H9 (cell line): ENCODE data around the gene CCDC86. TPM values are rescaled to one million over a fixed set of nuclear protein-coding genes. Genes with fewer than 3 reads are reported as not detected.
A peak's percentile ranks its signal among the peaks of the same experiment; 100 is the strongest.

Source experiments
- DNase-seq: peaks from one replicate; pipeline ENCODE4 v3.0.0-alpha.2; 2017
- H2AFZ ChIP-seq: one replicate; pipeline ENCODE4 v1.6.1; 2013; ENCODE audit warnings: mild to moderate bottlenecking, low read length, control low read depth, moderate library complexity
- H2AK5ac ChIP-seq: 2 replicates; pipeline ENCODE4 v1.6.1; 2013; ENCODE audit warnings: low read length, control low read depth, mixed read lengths; ENCODE audit not compliant: insufficient read length
- H2BK120ac ChIP-seq: one replicate; pipeline ENCODE4 v1.6.1; 2013; ENCODE audit warnings: low read depth, mild to moderate bottlenecking, low read length, control low read depth, inconsistent platforms; ENCODE audit not compliant: poor library complexity, severe bottlenecking
- H2BK12ac ChIP-seq: 2 replicates; pipeline ENCODE4 v1.6.1; 2013; ENCODE audit warnings: low read length, control low read depth, mixed read lengths, low read depth; ENCODE audit not compliant: insufficient read length
- H2BK15ac ChIP-seq: 2 replicates; pipeline ENCODE4 v1.6.1; 2013; ENCODE audit warnings: low read depth, low read length, control low read depth
- H2BK20ac ChIP-seq: one replicate; pipeline ENCODE4 v1.6.1; 2013; ENCODE audit warnings: low read depth, mild to moderate bottlenecking, low read length, control low read depth, inconsistent platforms; ENCODE audit not compliant: poor library complexity, severe bottlenecking
- H2BK5ac ChIP-seq: 2 replicates; pipeline ENCODE4 v1.6.1; 2013; ENCODE audit warnings: low read length, control low read depth, mixed read lengths; ENCODE audit not compliant: insufficient read length
- H3K14ac ChIP-seq: 2 replicates; pipeline ENCODE4 v1.6.1; 2013; ENCODE audit warnings: low read length, control low read depth; ENCODE audit not compliant: insufficient read depth
- H3K18ac ChIP-seq: 2 replicates; pipeline ENCODE4 v1.6.1; 2013; ENCODE audit warnings: low read depth, mild to moderate bottlenecking, mixed read lengths, low read length, control low read depth; ENCODE audit not compliant: insufficient read length
- H3K23ac ChIP-seq: 2 replicates; pipeline ENCODE4 v1.6.1; 2013; ENCODE audit warnings: low read length, control low read depth, mixed read lengths, low read depth; ENCODE audit not compliant: insufficient read length
- H3K23me2 ChIP-seq: 2 replicates; pipeline ENCODE4 v1.6.1; 2013; ENCODE audit warnings: low read depth, mild to moderate bottlenecking, mixed read lengths, low read length, control low read depth; ENCODE audit not compliant: insufficient read length, poor library complexity, severe bottlenecking
- H3K27ac ChIP-seq: 2 replicates; pipeline ENCODE4 v1.5.1; 2013; ENCODE audit warnings: low read length, control low read depth, mixed read lengths, low read depth; ENCODE audit not compliant: insufficient read length
- H3K27me3 ChIP-seq: 2 replicates; pipeline ENCODE4 v1.6.1; 2013; ENCODE audit warnings: low read length, control low read depth, inconsistent platforms; ENCODE audit not compliant: insufficient read depth
- H3K4ac ChIP-seq: 2 replicates; pipeline ENCODE4 v1.6.1; 2013; ENCODE audit warnings: low read depth, mild to moderate bottlenecking, control low read depth, inconsistent platforms, low read length, moderate library complexity
- H3K4me1 ChIP-seq: 2 replicates; pipeline ENCODE4 v1.6.1; 2013; ENCODE audit warnings: low read length, control low read depth, inconsistent platforms; ENCODE audit not compliant: insufficient read depth
- H3K4me2 ChIP-seq: 2 replicates; pipeline ENCODE4 v1.6.1; 2013; ENCODE audit warnings: low read length, control low read depth, mixed read lengths; ENCODE audit not compliant: insufficient read length, insufficient read depth
- H3K56ac ChIP-seq: 2 replicates; pipeline ENCODE4 v1.6.1; 2013; ENCODE audit warnings: low read depth, mild to moderate bottlenecking, mixed read lengths, low read length, control low read depth; ENCODE audit not compliant: insufficient read length
- H3K79me1 ChIP-seq: 2 replicates; pipeline ENCODE4 v1.6.1; 2013; ENCODE audit warnings: low read depth, mild to moderate bottlenecking, moderate library complexity, low read length, control low read depth, inconsistent platforms; ENCODE audit not compliant: insufficient read depth, poor library complexity, severe bottlenecking
- H3K79me2 ChIP-seq: 2 replicates; pipeline ENCODE4 v1.6.1; 2013; ENCODE audit warnings: low read length, control low read depth, inconsistent platforms; ENCODE audit not compliant: insufficient read depth
- H3K9ac ChIP-seq: 2 replicates; pipeline ENCODE4 v1.6.1; 2013; ENCODE audit warnings: low read length, control low read depth, mixed read lengths; ENCODE audit not compliant: insufficient read length; ENCODE audit errors: extremely low read depth
- H3K9me3 ChIP-seq: one replicate; pipeline ENCODE4 v1.6.1; 2013; ENCODE audit warnings: low read depth, low read length, inconsistent platforms; ENCODE audit not compliant: control insufficient read depth
- H3T11ph ChIP-seq: one replicate; pipeline ENCODE4 v1.6.1; 2013; ENCODE audit warnings: mild to moderate bottlenecking, low read length, control low read depth, inconsistent platforms
- H4K20me1 ChIP-seq: one replicate; pipeline ENCODE4 v1.6.1; 2013; ENCODE audit not compliant: control insufficient read depth, insufficient read length, insufficient read depth
- H4K5ac ChIP-seq: 2 replicates; pipeline ENCODE4 v1.6.1; 2013; ENCODE audit warnings: low read depth, mild to moderate bottlenecking, mixed read lengths, low read length, control low read depth; ENCODE audit not compliant: insufficient read length
- H4K8ac ChIP-seq: replicated peaks from 2 replicates; pipeline ENCODE4 v1.6.1; 2013; ENCODE audit warnings: low read length, control low read depth, mixed read lengths, low read depth; ENCODE audit not compliant: insufficient read length
- H4K91ac ChIP-seq: 2 replicates; pipeline ENCODE4 v1.6.1; 2013; ENCODE audit warnings: low read depth, mild to moderate bottlenecking, moderate library complexity, mixed read lengths, low read length, control low read depth; ENCODE audit not compliant: insufficient read length
- H3K27ac Mint-ChIP-seq, 3 experiments: 2 replicates in 2 of 3; 3 replicates in 1 of 3; pipeline ENCODE4 v1.8.0; 2020 to 2021; ENCODE audit warnings: mixed read lengths in 3 of 3, mild to moderate bottlenecking in 1 of 3, moderate library complexity in 1 of 3
- H3K27me3 Mint-ChIP-seq: 2 replicates; pipeline ENCODE4 v1.8.0; 2021; ENCODE audit warnings: low read depth, mild to moderate bottlenecking, moderate library complexity, mixed read lengths
- H3K36me3 Mint-ChIP-seq, 3 experiments: 2 replicates in 2 of 3; 3 replicates in 1 of 3; pipeline ENCODE4 v1.8.0; 2020 to 2021; ENCODE audit warnings: low read depth in 3 of 3, mixed read lengths in 3 of 3; ENCODE audit not compliant: insufficient read depth in 1 of 3
- H3K4me1 Mint-ChIP-seq, 2 experiments: 2 replicates each; pipeline ENCODE4 v1.8.0; 2020; ENCODE audit warnings: mixed read lengths in 2 of 2
- H3K4me3 Mint-ChIP-seq, 2 experiments: 2 replicates in 1 of 2; 3 replicates in 1 of 2; pipeline ENCODE4 v1.8.0; 2020 to 2021; ENCODE audit warnings: mild to moderate bottlenecking in 2 of 2, mixed read lengths in 2 of 2, moderate library complexity in 1 of 2
- H3K9me3 Mint-ChIP-seq, 2 experiments: 2 replicates in 1 of 2; 3 replicates in 1 of 2; pipeline ENCODE4 v1.8.0; 2020; ENCODE audit warnings: mild to moderate bottlenecking in 2 of 2, mixed read lengths in 2 of 2, moderate library complexity in 1 of 2
- WGBS: extraction: QIAGEN DNeasy Blood & Tissue Kit; methylation state at CpG from one replicate; pipeline ENCODE4 v1.1.7; 2013; ENCODE audit warnings: missing lambda C conversion rate, low lambda C conversion rate, mixed read lengths; ENCODE audit not compliant: insufficient read length; ENCODE audit errors: extremely low coverage; 5-methylcytosine and 5-hydroxymethylcytosine counted together
- total RNA-seq: library from RNA; stranded (reverse); gene quantifications from 2 replicates; pipeline ENCODE4 v1.2.1, GENCODE V29; 2021
- TF ChIP-seq, protein P1 (sequence below): fragments of 200-600 bp; sonication (generic); conservative IDR thresholded peaks from 3 replicates; pipeline ENCODE4 v1.8.0; 2021; ENCODE audit warnings: antibody characterized with exemption, mild to moderate bottlenecking

The CCDC86 gene
- total RNA-seq, 1 experiment from 2014 or later = 82.3 TPM

DNA sequence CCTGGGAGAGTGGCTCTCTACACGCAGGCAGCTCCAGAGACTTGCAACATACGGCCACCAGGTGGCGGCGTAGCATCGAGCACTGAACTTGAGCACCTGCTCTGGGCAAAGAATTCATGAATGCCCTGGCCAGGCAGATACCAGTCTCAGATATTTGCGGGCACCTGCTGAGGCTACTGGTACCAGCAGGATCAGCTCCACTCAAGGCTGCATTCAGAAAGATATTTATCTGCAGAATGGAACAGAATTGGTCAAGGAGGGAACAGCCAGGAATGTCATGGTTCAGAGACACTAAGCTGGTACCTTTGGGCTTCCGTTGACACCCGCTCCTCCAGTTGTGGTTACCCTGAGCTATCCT lies 10.8 kb upstream of the CCDC86 start:
- Histone ChIP-seq H3K23ac (no peak overlapping the region), H2BK120ac (no peak overlapping the region), H3K18ac (no peak overlapping the region), H4K91ac (no peak overlapping the region), H2BK20ac (no peak overlapping the region), H3T11ph (no peak overlapping the region), H2AFZ (no peak overlapping the region), H4K20me1 (no peaks in the 10 kb centered on the region), H3K56ac (no peak overlapping the region), H3K14ac (no peak overlapping the region), H3K4me2 (no peak overlapping the region), H3K27ac (no peak overlapping the region), H3K9me3 (no peaks in the 10 kb centered on the region), H4K8ac (no peak overlapping the region), H4K5ac (no peak overlapping the region), H3K27me3 (no peaks in the 10 kb centered on the region), H3K23me2 (no peaks in the 10 kb centered on the region), H3K4me1 (no peaks in the 10 kb centered on the region), H3K9ac (no peak overlapping the region), H3K79me1 (no peaks in the 10 kb centered on the region), H2AK5ac (no peak overlapping the region), H2BK12ac (no peak overlapping the region), H2BK5ac (no peak overlapping the region), H3K79me2 (no peaks in the 10 kb centered on the region), H3K4ac (no peak overlapping the region), H2BK15ac (no peak overlapping the region)
- no peak overlapping the region for H3K27ac Mint-ChIP-seq
- peaks cover 0 to 3% of the 10 kb centered on the region in 2 experiments; a peak in 1 of 4 replicates for H3K4me1 Mint-ChIP-seq
- H3K4me3 Mint-ChIP-seq = peak overlapping the region in 1 of 2 experiments; percentile 8; a peak in 1 of 5 replicates
- TF ChIP-seq, protein P1, sequence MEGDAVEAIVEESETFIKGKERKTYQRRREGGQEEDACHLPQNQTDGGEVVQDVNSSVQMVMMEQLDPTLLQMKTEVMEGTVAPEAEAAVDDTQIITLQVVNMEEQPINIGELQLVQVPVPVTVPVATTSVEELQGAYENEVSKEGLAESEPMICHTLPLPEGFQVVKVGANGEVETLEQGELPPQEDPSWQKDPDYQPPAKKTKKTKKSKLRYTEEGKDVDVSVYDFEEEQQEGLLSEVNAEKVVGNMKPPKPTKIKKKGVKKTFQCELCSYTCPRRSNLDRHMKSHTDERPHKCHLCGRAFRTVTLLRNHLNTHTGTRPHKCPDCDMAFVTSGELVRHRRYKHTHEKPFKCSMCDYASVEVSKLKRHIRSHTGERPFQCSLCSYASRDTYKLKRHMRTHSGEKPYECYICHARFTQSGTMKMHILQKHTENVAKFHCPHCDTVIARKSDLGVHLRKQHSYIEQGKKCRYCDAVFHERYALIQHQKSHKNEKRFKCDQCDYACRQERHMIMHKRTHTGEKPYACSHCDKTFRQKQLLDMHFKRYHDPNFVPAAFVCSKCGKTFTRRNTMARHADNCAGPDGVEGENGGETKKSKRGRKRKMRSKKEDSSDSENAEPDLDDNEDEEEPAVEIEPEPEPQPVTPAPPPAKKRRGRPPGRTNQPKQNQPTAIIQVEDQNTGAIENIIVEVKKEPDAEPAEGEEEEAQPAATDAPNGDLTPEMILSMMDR = peak; percentile 92
- WGBS = no CpG with 5 or more reads among the region's 8 CpGs
- H3K36me3 Mint-ChIP-seq = no peaks in the 10 kb centered on the region
- DNase-seq = peak; percentile 73
- H3K27me3 Mint-ChIP-seq = peaks cover 15% of the 10 kb centered on the region
- H3K9me3 Mint-ChIP-seq = no peaks in the 10 kb centered on the region
